MV-4-11 (cell line): ENCODE data around the gene GON4L.
"Not testable (repeated sequence)": the region's sequence is repeated elsewhere in the genome, so short reads cannot be mapped to it uniquely, and the experiment has no call there.

ENCODE experiments used
- DNase-seq: peaks from one replicate; lab custom pipeline; 2025; lab: John Stamatoyannopoulos, UW

GON4L gene

DNA sequence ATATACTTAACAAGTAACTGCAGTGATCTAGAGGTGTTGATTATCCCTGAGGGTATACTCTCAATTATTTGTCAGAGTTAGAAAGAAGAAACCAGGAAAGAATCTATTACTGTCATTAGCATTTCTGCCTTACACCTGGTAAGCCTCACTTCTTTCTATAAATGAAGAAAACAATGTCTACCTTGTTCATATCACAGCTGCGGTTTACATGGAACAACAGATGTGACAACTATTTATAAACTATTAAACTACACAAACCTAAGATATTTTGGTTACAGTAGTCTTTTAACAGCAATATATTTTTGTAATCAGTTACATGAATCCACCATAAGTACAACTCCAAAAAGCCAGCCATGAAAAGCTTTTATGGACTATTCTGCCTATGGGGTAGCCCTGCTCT, 40.7 kb downstream of the GON4L start:
- no peak for DNase-seq

DNA sequence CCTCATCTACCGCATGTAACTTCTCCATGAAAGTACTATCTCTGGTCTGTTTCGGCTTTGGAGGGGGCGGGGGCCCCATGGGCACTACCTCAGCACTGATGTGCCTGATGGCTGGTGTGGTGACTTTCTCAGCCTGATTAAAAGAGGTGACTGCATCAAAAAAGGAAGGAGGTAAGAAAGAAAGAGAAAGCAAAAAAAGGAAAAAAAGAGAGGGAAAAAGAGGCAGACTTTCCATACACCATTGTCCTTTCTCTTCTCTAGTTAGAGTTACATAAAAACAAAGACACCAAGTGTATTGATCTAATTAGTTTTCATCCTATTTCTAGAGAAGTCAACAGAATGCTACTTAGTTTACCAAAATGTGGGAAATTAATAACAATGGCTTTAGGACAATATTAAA, 43.3 kb downstream of the GON4L start:
- DNase-seq = no peak

DNA sequence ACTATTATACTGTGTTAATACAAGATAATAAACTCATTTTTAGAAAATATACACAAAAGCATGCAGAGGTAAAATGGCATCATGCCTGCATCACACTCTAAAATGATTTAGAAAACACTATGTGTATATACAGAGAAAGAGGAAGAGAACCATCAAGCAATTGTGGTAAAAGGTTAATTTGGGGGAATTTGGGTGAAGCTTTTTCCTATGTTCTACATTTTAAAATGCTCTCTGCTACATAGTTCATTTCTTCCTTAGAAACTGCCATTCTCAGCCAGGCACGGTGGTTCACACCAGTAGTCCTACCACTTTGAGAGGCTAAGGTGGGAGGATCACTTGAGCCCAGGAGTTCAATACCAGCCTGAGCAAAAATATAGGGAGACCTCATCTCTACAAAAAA, 44.1 kb downstream of the GON4L start:
- peak; percentile 13 for DNase-seq

DNA sequence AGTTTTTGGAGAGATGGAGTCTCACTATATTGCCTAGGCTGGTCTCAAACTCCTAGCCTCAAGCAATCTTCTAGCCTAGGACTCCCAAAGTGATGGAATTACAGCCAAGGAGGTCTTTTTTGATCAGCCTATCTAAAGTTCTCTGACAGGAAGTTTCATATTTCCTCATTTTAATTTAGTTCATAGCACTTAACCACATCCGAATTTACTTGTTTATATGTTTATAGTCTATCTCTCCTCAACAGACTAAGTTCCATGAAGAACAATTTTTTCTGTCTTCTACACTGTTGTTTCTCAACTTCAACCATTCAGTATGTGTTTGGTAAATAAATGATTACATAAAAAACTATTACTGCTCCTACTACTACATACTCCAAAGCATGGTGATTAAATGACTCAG, 47.9 kb downstream of the GON4L start:
- DNase-seq = peak; percentile 30

DNA sequence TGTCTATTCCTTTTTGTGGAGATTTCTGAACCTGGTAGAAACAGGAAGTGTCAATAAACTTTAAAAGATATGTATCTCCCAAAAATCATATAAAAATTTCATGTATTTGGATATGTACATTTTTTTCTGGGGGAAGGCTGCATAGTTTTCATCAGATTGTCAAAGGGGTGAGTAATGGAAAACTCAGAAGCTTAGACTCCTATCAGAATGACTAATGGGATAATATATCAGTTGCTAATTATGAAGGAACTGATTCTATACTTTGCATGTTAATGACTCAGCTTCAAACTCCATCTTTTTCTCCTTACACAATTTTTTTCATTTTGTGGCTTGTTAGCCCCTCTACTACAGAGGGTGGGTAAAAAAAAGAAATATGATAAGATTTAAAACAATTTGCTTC, 55.9 kb downstream of the GON4L start:
- peak; percentile 30 for DNase-seq

DNA sequence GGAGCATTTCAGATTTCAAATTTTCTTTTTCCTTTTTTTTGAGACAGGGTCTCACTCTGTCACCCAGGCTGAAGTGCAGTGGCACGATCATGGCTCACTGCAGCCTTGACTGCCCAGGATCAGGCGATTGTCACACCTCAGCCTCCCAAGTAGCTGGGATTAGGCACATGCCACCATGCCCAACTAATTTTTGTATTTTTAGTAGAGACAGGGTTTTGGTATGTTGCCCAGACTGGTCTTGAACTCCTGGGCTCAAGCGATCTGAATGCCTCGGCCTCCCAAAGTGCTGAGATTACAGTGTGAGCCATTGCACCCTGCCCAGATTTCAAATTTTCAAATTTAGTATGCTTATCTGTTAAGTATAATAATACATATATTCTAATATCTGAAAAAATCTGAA, 61.4 kb downstream of the GON4L start:
- DNase-seq = not testable (repeated sequence)

DNA sequence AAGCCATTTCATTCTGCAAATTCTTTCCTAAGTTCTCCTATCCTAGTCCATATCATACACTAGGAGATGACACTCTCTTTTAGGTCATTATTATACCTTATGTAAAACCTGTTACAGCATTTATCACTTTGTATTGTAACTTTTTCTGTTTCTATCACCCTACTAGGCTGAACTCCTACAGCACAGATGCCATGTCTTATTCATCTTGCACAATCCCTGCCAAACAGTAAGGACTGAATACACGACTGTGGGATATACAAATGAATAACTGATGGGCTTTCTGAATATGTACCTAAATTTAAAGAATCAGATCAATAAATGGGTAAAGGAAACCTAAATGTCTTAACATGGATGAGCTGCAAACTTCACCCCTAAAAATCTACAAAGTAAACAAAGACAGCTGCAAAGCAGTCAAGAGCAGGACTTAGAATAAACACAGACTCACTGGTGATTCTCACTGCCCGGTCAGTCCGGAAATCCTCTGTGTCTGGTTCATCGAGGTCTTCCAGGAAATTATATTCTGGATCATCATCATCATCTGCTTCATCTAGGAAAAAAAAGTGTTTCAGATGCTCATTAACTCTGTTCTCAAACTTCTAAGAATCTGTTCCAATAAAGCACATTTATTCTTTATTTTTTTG, 62.3 kb downstream of the GON4L start:
- DNase-seq = no peak

DNA sequence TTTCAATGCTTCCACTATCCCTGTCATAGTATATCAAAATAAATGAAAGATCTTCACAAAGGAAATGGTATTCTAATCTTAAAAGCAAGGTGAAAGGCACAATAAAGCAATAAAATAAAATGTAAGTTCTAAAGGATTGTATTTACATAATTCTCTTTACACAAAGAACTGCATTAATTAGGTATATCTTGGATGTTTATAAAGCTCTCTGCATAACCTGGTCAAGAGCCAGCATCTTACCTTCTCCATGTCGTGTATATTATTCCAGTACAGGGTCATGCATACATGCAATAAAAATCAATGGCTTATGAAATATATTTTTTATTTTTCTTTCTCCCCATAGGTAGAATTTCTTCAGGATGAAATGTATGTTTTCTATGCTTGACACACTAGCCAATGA, 63.8 kb downstream of the GON4L start:
- DNase-seq = no peak

DNA sequence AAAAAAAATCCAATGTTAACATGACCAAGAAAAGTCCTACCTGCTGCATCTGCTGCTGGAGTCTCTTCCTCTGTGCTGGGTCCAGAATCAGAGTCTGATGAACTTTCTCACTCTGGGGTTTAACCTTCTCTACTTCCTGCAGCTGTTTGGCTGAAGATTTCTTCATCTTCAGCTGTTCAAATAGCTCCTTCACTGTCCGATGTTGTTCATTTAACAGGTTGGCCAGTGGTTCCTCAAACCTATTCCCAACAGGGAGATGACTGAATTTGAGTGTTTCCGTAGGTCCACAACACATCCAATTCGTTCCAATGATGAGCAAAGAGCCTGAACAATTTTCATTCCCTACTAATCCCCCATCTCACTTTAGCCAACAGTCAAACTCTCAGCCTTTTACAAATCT, 79.4 kb downstream of the GON4L start:
- DNase-seq = no peak

DNA sequence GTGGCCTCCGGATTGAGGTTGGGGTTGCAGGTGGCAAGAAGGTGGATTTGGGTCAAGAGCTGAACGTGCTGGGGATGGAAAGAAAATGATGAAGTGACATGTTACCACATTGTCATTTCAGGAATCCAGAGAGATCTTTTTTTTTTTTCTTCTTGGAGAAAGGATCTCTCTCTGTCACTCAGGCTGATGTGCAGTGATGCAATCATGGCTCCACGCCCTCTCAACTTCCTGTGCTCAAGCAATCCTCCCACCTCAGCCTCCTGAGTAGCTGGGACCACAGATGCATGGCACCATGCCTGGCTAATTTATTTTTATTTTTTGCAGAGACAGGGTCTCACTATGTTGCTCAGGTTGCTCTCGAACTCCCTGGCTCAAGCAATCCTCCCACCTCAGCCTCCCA, 80.6 kb downstream of the GON4L start:
- peak; percentile 53 for DNase-seq

DNA sequence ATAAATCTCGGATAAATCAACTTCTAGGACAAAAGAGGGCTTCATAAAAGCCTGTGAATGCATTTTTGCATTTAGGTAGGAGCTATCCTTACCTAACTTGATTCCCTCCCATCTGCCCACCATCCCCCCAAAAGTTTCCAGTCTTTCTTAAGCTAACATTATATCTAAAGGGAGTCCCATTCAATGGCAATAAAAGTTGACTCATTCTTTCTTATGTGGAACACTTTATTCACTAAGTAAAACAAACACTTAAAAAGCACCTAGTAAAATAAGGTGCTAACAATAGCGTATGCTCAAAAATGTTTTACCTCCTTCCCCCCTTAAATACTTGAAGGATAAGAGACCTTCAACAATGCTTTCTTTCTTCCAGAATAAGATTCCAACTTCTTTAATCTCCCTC, 83.8 kb downstream of the GON4L start:
- no peak for DNase-seq

DNA sequence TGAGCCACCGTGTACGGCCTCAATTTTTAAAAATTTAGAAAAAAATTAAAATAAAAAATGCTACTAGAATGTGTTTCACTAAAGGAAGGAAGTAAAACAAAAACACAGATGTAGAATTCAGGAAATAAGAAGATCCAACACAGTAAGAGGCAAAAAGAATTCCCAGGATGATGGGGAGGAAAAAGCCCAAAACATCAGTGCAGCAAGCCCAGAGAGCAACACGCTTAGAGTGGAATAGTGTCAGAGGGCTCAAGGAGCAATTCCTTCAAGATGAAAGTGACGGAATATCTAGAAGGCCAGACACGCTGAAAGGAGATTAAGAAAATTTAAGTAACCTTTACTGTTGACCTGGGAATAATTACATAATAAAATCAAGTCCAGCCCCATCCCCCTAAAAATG, 87.8 kb downstream of the GON4L start:
- DNase-seq = no peak

DNA sequence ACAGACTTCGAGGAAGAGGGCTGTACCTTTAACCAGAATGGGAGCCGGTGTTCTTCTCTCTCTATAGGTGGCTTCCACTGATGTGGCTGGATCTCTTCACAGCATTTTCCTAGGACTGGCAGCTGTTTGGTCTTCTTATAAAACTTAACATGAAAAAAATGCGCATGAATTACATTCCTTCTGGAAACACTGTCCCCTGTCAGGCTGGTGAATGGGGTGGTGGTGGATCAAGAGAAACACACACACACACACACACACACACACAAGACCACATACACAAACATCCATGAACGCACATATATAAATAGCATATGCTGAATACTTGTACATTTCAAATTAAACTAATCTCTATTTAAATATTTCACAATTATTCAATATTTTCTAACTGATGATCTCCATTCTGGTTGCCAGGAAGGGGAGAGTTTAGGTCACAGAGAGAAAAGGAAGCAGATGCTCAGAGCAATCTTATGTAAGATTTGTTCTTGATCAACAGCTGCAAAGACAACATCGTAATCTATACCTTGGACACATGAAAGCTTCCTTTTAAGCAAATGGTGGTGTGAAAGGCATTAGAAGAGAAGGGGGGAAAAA, 89.5 kb downstream of the GON4L start:
- DNase-seq = not testable (repeated sequence)

DNA sequence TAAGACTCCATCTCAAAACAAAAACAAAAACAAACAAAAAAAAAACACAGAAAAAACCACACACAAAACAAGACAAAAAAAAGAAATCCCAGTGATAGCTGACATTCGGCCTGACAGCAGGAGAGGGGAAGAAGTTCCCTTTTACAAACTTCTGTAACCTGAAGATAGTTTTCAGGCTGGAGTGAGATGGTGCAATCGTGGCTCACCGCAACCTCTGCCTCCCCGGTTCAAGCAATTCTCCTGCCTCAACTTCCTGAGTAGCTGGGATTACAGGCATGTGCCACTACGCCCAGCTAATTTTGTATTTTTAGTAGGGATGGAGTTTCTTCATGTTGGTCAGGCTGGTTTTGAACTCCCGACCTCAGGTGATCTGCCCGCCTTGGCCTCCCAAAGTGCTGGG, 93.0 kb downstream of the GON4L start:
- peak; percentile 75 for DNase-seq

DNA sequence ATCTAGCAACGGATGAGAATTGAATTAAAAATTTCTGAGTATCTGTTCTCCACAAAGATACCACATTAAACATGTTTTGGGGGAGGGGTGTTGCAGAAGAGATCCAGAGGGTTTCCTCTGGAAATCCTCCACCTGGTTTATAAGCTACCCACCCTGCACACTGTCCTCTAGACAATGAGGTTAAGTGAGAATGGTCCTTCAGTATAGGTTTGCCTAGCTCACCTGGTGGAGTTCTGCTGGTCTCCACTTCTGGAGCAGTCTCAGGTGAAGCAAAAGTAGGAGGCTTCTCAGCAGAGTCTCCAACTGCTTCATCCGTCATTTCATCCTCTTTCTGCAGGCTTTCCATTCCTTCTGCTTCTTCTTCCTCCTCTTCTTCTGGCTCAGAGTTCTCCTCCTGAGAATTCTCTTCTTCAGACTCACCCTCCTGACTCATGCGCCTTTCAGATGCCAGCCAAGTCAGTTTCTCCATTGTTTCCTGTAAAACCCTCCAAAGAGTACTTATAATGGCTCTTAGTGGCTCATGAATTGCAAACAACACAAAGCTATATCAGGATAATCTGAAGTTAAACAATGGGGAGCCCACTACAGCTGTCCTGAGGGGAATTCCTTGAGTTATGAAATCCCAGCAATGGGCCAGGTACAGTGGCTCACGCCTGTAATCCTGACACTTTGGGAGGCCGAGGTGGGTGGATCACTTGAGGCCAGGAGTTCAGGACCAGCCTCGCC, 93.8 kb downstream of the GON4L start:
- peak; percentile 33 for DNase-seq

DNA sequence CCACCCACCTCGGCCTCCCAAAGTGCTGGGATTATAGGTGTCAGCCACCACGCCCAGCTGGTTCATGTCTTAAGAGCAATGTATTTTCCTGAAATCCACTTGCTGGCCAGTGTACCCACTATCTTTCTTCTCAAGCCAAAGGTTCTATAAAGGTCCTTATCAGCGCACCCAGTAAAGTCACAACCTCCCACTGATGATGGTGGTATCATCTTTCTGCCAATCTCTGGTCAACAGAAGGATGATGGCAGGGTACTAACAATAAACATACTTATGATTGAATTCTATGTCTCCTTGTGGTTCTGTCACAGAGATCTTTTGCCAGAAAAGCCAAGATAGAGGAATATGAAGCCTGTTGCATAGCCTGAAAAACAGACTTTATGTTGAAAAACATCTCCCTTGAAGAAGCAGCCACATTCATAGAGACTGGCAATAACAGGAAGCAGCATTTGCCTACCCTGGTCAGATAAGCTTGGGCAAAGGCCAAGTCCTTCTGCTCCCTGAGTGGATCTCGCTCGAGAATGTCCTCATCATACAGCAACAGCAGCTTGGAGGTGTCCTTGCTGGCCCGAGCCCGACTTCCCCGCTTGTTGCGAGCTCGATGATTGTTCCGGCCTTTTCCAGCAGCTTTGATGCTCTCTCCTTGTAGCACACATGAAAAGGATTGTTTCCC, 95.1 kb downstream of the GON4L start:
- DNase-seq = no peak

DNA sequence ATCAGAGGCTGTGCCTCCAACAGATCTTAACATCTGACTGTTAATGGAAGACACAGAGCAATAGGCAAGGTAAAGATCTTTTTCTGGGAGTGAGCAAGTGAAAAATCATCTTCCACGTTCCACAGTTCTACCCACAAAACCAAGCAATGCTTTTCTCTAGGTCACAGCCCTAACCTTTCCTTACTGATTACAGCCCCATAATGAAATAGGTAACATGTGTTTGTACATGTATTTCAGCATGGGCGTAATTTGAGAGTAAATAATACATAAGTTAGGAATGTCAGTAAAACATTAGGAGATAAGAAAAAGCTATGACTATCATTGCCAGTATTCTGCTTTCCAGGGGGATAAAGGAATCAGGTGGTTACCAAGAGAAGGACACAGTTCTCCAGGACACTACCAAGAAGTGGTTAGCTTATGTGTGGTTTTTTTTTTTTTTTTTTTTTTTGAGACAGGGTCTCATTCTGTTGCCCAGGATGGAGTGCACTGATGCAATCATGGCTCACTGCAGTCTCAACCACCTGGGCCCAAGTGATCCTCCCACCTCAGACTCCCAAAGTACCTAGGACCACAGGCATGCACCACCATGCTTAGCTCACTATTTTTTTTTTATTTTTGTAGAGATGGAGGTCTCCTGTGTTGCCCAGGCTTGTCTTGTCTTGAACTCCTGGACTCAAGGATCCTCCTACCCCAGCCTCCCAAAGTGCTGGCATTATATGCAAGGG, 96.1 kb downstream of the GON4L start:
- DNase-seq = no peak

DNA sequence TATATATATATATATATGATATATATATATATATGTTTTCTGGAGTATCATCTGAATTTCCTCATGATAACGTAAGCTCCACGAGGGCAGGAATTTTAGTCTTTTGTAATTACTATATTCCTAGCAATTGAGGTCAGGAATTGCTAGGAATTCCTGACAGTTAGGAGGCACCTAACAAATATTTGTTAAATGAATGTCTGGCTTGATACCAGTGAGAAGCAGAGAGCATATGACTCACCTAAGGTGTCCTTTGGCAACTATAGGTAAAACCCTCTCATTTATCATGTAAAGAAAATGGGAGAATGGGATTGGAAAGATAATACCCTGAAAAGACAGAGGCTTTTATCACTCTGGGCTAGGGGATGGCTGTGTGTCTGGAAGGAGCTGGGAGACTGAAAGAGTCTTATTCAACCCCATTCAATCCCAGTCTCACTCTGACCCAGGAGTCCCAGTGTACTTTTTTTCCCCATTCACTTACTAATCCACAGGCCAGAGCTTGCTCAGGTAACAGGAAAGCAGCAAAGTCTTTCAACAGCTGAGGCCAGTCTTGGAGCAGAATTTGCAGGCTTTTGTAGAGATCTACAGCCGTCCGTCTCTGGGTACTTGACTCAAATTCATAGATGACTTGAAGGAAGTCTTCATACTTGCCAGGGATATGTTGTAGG, 96.9 kb downstream of the GON4L start:
- DNase-seq = no peak

DNA sequence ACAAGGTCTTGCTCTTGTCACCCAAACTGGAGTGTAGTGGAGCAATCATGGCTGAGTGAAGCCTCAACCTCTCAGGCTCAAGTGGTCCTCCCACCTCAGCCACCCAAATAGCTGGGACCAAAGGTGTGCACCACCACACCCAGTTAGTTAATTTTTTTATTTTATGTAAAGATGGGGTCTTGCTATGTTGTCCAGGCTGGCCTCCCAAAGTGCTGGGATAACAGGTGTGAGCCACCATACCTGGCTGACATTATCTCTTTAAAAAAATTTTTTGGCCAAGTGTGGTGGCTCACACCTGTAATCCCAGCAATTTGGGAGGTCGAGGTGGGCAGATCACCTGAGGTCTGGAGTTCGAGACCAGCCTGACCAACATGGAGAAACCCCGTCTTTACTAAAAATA, 98.0 kb downstream of the GON4L start:
- not testable (repeated sequence) for DNase-seq

DNA sequence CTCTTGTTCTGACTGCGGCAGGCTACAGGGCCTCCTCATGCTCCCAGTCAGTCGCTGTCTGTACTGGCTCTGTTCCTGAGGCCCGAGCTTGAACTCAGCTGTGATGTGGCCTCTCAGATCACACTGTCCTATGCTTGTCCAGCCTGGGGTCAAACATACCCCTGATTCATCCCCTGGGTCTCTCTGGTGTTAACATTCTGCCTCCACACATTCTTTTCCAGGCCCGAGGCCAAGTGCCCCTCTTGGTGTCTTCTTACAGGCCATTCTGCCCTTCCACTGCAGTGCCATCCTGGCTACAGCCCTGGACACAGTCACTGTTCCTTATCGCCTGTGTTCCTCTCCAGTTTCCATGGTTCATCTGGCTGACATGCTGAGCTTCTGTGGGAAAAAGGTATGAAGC, 108.9 kb downstream of the GON4L start:
- not testable (repeated sequence) for DNase-seq

DNA sequence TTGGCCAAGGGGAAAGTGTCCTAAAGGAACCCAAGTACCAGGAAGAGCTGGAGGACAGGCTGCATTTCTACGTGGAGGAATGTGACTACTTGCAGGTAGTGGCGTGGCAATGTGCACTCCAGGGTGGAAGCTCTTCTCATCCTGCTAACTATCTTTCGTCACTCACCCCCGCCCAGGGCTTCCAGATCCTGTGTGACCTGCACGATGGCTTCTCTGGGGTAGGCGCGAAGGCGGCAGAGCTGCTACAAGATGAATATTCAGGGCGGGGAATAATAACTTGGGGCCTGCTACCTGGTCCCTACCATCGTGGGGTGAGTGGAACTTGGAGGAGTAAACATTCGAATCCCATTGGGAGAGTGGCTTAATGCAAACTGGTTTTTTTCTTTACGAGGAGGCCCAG, 109.4 kb downstream of the GON4L start:
- DNase-seq = not testable (repeated sequence)
